Measurements from ENCODE around the gene CCDC70. TPM values are rescaled to one million over a fixed set of nuclear protein-coding genes. Genes with fewer than 3 reads are reported as not detected.

CCDC70 gene
- total and polyA plus RNA-seq, 4 donors: 0.36 TPM; not detected in 3

DNA sequence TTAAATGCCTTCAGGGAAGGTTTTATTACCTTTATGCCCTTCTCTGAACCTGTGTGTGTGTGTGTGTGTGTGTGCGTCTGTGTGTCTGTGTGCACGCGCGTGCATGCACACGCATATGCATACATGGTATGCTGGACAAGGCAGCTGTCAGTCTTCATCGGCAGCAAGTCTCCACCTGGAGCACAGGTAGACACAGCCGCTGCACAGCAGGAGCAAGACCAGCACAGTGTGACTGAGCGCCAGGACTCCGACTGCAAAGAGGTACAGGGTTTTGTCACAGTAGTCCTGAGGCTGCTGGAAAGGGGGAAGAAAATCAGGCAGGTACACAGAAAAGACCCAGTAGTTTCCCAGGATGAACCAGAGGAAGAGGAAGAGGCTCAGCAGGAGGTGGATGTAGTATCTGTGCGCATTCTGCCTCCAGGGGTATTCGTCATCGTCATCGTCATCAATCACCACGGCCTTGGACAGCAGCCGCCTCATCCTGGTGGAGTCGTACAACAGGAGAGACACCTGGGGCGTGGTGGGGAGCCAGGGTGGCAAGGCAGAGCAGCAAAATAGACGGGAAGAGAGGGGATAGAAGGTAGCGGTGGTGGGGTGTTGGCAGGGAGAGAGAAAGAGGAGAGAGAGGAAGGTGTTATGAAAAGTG lies 45.0 kb upstream of the CCDC70 start:
- peaks cover 0 to 13% (median 5%) of the 10 kb centered on the region in 4 donors for H3K4me1 ChIP-seq (ENCODE audit: control insufficient read depth in 4 of 4, insufficient read depth in 4 of 4, low read length in 3 of 4)

More for the DNA sequence above, 45.0 kb upstream of the CCDC70 start:
- WGBS: 91% methylated on average over 19 of the region's 19 CpGs
- Histone ChIP-seq H3K9ac (ENCODE audit: low read depth in 1 of 2, low read length in 2 of 2) (no peak overlapping the region), H3K9me3 (ENCODE audit: control insufficient read depth in 4 of 4, low read length in 3 of 4) (no peaks in the 10 kb centered on the region), H3K27ac (ENCODE audit: low read depth in 1 of 2, low read length in 2 of 2) (no peak overlapping the region), H3K36me3 (ENCODE audit: control insufficient read depth in 4 of 4, insufficient read depth in 3 of 4, low read depth in 1 of 4, low read length in 3 of 4) (no peaks in the 10 kb centered on the region), H3K4me3 (ENCODE audit: low read depth in 1 of 3, low read length in 3 of 3) (no peak overlapping the region), H3K27me3 (ENCODE audit: control insufficient read depth in 4 of 4, insufficient read depth in 4 of 4, low read length in 3 of 4) (no peaks in the 10 kb centered on the region)
- no peak for DNase-seq (ENCODE audit: low spot score)
- TF ChIP-seq FOXA2 (IDR thresholded peaks at IDR 0.05) (no peak), TAF1 (conservative IDR thresholded peaks at IDR 0.05) (no peak), SP1 (IDR thresholded peaks at IDR 0.05) (no peak), JUND (IDR thresholded peaks at IDR 0.05) (no peak), RXRA (IDR thresholded peaks at IDR 0.05) (no peak), ATF3 (IDR thresholded peaks at IDR 0.05) (no peak), FOXA1 (IDR thresholded peaks at IDR 0.05) (no peak), HNF4G (IDR thresholded peaks at IDR 0.05) (no peak), EGR1 (IDR thresholded peaks at IDR 0.05; ENCODE audit: low read depth in 2 of 2) (no peak), CTCF (IDR thresholded peaks at IDR 0.05; ENCODE audit: low read depth, low read length, missing input control) (no peak), REST (IDR thresholded peaks at IDR 0.05) (no peak), NR2F2 (IDR thresholded peaks at IDR 0.05) (no peak), RAD21 (IDR thresholded peaks at IDR 0.05) (no peak), YY1 (IDR thresholded peaks at IDR 0.05) (no peak), MAX (IDR thresholded peaks at IDR 0.05) (no peak)

All from liver (tissue), 9 donors.